H9 (cell line): ENCODE data around the gene DOCK11. TPM values are rescaled to one million over a fixed set of nuclear protein-coding genes. Genes with fewer than 3 reads are reported as not detected.

Experiments
- DNase-seq: peaks from one replicate; pipeline ENCODE4 v3.0.0-alpha.2; 2017
- H2AFZ ChIP-seq: one replicate; pipeline ENCODE4 v1.6.1; 2013; ENCODE audit warnings: mild to moderate bottlenecking, low read length, control low read depth, moderate library complexity
- H2AK5ac ChIP-seq: 2 replicates; pipeline ENCODE4 v1.6.1; 2013; ENCODE audit warnings: low read length, control low read depth, mixed read lengths; ENCODE audit not compliant: insufficient read length
- H2BK120ac ChIP-seq: one replicate; pipeline ENCODE4 v1.6.1; 2013; ENCODE audit warnings: low read depth, mild to moderate bottlenecking, low read length, control low read depth, inconsistent platforms; ENCODE audit not compliant: poor library complexity, severe bottlenecking
- H2BK12ac ChIP-seq: 2 replicates; pipeline ENCODE4 v1.6.1; 2013; ENCODE audit warnings: low read length, control low read depth, mixed read lengths, low read depth; ENCODE audit not compliant: insufficient read length
- H2BK15ac ChIP-seq: 2 replicates; pipeline ENCODE4 v1.6.1; 2013; ENCODE audit warnings: low read depth, low read length, control low read depth
- H2BK20ac ChIP-seq: one replicate; pipeline ENCODE4 v1.6.1; 2013; ENCODE audit warnings: low read depth, mild to moderate bottlenecking, low read length, control low read depth, inconsistent platforms; ENCODE audit not compliant: poor library complexity, severe bottlenecking
- H2BK5ac ChIP-seq: 2 replicates; pipeline ENCODE4 v1.6.1; 2013; ENCODE audit warnings: low read length, control low read depth, mixed read lengths; ENCODE audit not compliant: insufficient read length
- H3K14ac ChIP-seq: 2 replicates; pipeline ENCODE4 v1.6.1; 2013; ENCODE audit warnings: low read length, control low read depth; ENCODE audit not compliant: insufficient read depth
- H3K18ac ChIP-seq: 2 replicates; pipeline ENCODE4 v1.6.1; 2013; ENCODE audit warnings: low read depth, mild to moderate bottlenecking, mixed read lengths, low read length, control low read depth; ENCODE audit not compliant: insufficient read length
- H3K23ac ChIP-seq: 2 replicates; pipeline ENCODE4 v1.6.1; 2013; ENCODE audit warnings: low read length, control low read depth, mixed read lengths, low read depth; ENCODE audit not compliant: insufficient read length
- H3K23me2 ChIP-seq: 2 replicates; pipeline ENCODE4 v1.6.1; 2013; ENCODE audit warnings: low read depth, mild to moderate bottlenecking, mixed read lengths, low read length, control low read depth; ENCODE audit not compliant: insufficient read length, poor library complexity, severe bottlenecking
- H3K27ac ChIP-seq: 2 replicates; pipeline ENCODE4 v1.5.1; 2013; ENCODE audit warnings: low read length, control low read depth, mixed read lengths, low read depth; ENCODE audit not compliant: insufficient read length
- H3K27me3 ChIP-seq: 2 replicates; pipeline ENCODE4 v1.6.1; 2013; ENCODE audit warnings: low read length, control low read depth, inconsistent platforms; ENCODE audit not compliant: insufficient read depth
- H3K4ac ChIP-seq: 2 replicates; pipeline ENCODE4 v1.6.1; 2013; ENCODE audit warnings: low read depth, mild to moderate bottlenecking, control low read depth, inconsistent platforms, low read length, moderate library complexity
- H3K4me1 ChIP-seq: 2 replicates; pipeline ENCODE4 v1.6.1; 2013; ENCODE audit warnings: low read length, control low read depth, inconsistent platforms; ENCODE audit not compliant: insufficient read depth
- H3K4me2 ChIP-seq: 2 replicates; pipeline ENCODE4 v1.6.1; 2013; ENCODE audit warnings: low read length, control low read depth, mixed read lengths; ENCODE audit not compliant: insufficient read length, insufficient read depth
- H3K56ac ChIP-seq: 2 replicates; pipeline ENCODE4 v1.6.1; 2013; ENCODE audit warnings: low read depth, mild to moderate bottlenecking, mixed read lengths, low read length, control low read depth; ENCODE audit not compliant: insufficient read length
- H3K79me1 ChIP-seq: 2 replicates; pipeline ENCODE4 v1.6.1; 2013; ENCODE audit warnings: low read depth, mild to moderate bottlenecking, moderate library complexity, low read length, control low read depth, inconsistent platforms; ENCODE audit not compliant: insufficient read depth, poor library complexity, severe bottlenecking
- H3K79me2 ChIP-seq: 2 replicates; pipeline ENCODE4 v1.6.1; 2013; ENCODE audit warnings: low read length, control low read depth, inconsistent platforms; ENCODE audit not compliant: insufficient read depth
- H3K9ac ChIP-seq: 2 replicates; pipeline ENCODE4 v1.6.1; 2013; ENCODE audit warnings: low read length, control low read depth, mixed read lengths; ENCODE audit not compliant: insufficient read length; ENCODE audit errors: extremely low read depth
- H3K9me3 ChIP-seq: one replicate; pipeline ENCODE4 v1.6.1; 2013; ENCODE audit warnings: low read depth, low read length, inconsistent platforms; ENCODE audit not compliant: control insufficient read depth
- H3T11ph ChIP-seq: one replicate; pipeline ENCODE4 v1.6.1; 2013; ENCODE audit warnings: mild to moderate bottlenecking, low read length, control low read depth, inconsistent platforms
- H4K20me1 ChIP-seq: one replicate; pipeline ENCODE4 v1.6.1; 2013; ENCODE audit not compliant: control insufficient read depth, insufficient read length, insufficient read depth
- H4K5ac ChIP-seq: 2 replicates; pipeline ENCODE4 v1.6.1; 2013; ENCODE audit warnings: low read depth, mild to moderate bottlenecking, mixed read lengths, low read length, control low read depth; ENCODE audit not compliant: insufficient read length
- H4K8ac ChIP-seq: replicated peaks from 2 replicates; pipeline ENCODE4 v1.6.1; 2013; ENCODE audit warnings: low read length, control low read depth, mixed read lengths, low read depth; ENCODE audit not compliant: insufficient read length
- H4K91ac ChIP-seq: 2 replicates; pipeline ENCODE4 v1.6.1; 2013; ENCODE audit warnings: low read depth, mild to moderate bottlenecking, moderate library complexity, mixed read lengths, low read length, control low read depth; ENCODE audit not compliant: insufficient read length
- H3K27ac Mint-ChIP-seq, 3 experiments: 2 replicates in 2 of 3; 3 replicates in 1 of 3; pipeline ENCODE4 v1.8.0; 2020 to 2021; ENCODE audit warnings: mixed read lengths in 3 of 3, mild to moderate bottlenecking in 1 of 3, moderate library complexity in 1 of 3
- H3K27me3 Mint-ChIP-seq: 2 replicates; pipeline ENCODE4 v1.8.0; 2021; ENCODE audit warnings: low read depth, mild to moderate bottlenecking, moderate library complexity, mixed read lengths
- H3K36me3 Mint-ChIP-seq, 3 experiments: 2 replicates in 2 of 3; 3 replicates in 1 of 3; pipeline ENCODE4 v1.8.0; 2020 to 2021; ENCODE audit warnings: low read depth in 3 of 3, mixed read lengths in 3 of 3; ENCODE audit not compliant: insufficient read depth in 1 of 3
- H3K4me1 Mint-ChIP-seq, 2 experiments: 2 replicates each; pipeline ENCODE4 v1.8.0; 2020; ENCODE audit warnings: mixed read lengths in 2 of 2
- H3K4me3 Mint-ChIP-seq, 2 experiments: 2 replicates in 1 of 2; 3 replicates in 1 of 2; pipeline ENCODE4 v1.8.0; 2020 to 2021; ENCODE audit warnings: mild to moderate bottlenecking in 2 of 2, mixed read lengths in 2 of 2, moderate library complexity in 1 of 2
- H3K9me3 Mint-ChIP-seq, 2 experiments: 2 replicates in 1 of 2; 3 replicates in 1 of 2; pipeline ENCODE4 v1.8.0; 2020; ENCODE audit warnings: mild to moderate bottlenecking in 2 of 2, mixed read lengths in 2 of 2, moderate library complexity in 1 of 2
- WGBS: extraction: QIAGEN DNeasy Blood & Tissue Kit; methylation state at CpG from one replicate; pipeline ENCODE4 v1.1.7; 2013; ENCODE audit warnings: missing lambda C conversion rate, low lambda C conversion rate, mixed read lengths; ENCODE audit not compliant: insufficient read length; ENCODE audit errors: extremely low coverage; 5-methylcytosine and 5-hydroxymethylcytosine counted together
- long read RNA-seq: library from polyadenylated mRNA; unstranded; transcript quantifications from one replicate; pipeline ENCODE4 v2.0.0, GENCODE V29; 2020
- total RNA-seq: library from RNA; stranded (reverse); gene quantifications from 2 replicates; pipeline ENCODE4 v1.2.1, GENCODE V29; 2021
- TF ChIP-seq, protein P1 (sequence below): fragments of 200-600 bp; sonication (generic); conservative IDR thresholded peaks from 3 replicates; pipeline ENCODE4 v1.8.0; 2021; ENCODE audit warnings: antibody characterized with exemption, mild to moderate bottlenecking

DOCK11 gene
- total RNA-seq, result 6.2 and 6.5 TPM in 2 replicates
- long read RNA-seq, result 0 reads

DNA sequence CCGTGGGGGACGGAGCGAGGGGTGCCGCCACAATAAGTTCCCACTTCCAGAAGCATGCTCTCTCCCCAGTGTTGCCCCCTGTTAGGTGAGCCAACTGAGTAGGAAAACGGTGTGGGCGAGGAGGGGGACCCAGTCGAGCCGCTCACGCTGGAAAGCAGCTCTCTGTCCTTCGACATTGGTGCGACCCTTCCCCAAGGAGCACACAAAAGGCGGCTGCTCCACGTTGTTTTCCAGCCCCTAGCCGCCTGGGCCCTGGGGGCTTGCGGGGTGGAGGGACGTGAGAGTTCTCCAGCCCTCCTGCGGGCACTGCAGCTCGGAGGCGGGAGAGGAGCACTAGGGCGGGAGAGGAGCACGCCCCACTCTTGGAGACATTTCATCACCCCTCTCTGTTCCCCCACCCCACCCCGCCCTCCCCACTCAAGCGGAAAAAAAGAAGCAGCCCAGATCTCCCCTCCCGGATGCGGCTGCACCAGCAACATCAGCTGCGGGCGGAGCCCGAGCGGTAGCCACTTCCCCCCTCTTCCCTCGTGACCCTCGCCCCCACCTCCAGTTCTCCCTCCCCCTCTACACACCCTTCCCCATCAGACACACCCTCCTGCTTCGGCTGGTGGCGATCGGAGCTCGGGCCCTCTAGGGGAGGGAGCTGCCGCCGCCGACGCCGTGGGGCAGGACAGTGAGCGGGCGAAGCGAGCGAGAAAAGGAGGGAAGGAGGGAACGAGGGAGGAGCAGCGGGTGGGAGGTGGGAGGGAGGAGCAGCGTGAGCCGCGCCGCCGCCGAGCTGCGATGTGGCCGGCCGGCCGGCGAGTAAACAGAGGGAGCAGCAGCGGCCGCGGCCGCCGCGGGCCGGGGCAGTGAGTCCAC lies at the start of gene DOCK11:
TSS of gene DOCK11 (plus strand) at position 755 of the 861 bp plus-strand sequence. CDS start 157 bp downstream, outside the sequence.
- H3K27me3 Mint-ChIP-seq, result peaks cover 33% of the 10 kb centered on the region
- Histone ChIP-seq H2AFZ (no peak within 1 kb of the TSS), H3K4me1 (peaks cover 2% of the 10 kb centered on the region; the same call in 1 of the 2 replicates)

More for the DNA sequence above, at the start of gene DOCK11:
- peaks cover 2 to 6% (median 3%) of the 10 kb centered on the region in 3 experiments; a peak in 4 of 7 replicates for H3K36me3 Mint-ChIP-seq
- TF ChIP-seq, protein P1, sequence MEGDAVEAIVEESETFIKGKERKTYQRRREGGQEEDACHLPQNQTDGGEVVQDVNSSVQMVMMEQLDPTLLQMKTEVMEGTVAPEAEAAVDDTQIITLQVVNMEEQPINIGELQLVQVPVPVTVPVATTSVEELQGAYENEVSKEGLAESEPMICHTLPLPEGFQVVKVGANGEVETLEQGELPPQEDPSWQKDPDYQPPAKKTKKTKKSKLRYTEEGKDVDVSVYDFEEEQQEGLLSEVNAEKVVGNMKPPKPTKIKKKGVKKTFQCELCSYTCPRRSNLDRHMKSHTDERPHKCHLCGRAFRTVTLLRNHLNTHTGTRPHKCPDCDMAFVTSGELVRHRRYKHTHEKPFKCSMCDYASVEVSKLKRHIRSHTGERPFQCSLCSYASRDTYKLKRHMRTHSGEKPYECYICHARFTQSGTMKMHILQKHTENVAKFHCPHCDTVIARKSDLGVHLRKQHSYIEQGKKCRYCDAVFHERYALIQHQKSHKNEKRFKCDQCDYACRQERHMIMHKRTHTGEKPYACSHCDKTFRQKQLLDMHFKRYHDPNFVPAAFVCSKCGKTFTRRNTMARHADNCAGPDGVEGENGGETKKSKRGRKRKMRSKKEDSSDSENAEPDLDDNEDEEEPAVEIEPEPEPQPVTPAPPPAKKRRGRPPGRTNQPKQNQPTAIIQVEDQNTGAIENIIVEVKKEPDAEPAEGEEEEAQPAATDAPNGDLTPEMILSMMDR, result no peak
- peaks cover 6% of the 10 kb centered on the region; the same call in 1 of the 2 replicates for H3K27me3 ChIP-seq
- peak within 1 kb of the TSS; percentile 83 for H3K14ac ChIP-seq
- no peak within 1 kb of the TSS for H4K91ac ChIP-seq
- H4K8ac ChIP-seq, result no peak within 1 kb of the TSS
- peaks cover 9% of the 10 kb centered on the region for H3K23me2 ChIP-seq
- no peaks in the 10 kb centered on the region for H3K79me2 ChIP-seq
- DNase-seq, result peak; percentile 72
- no peak within 1 kb of the TSS for H2BK15ac ChIP-seq
- H3K27ac Mint-ChIP-seq, result peak within 1 kb of the TSS in 1 of 3 experiments; percentile 76; a peak in 2 of 7 replicates
- H3K79me1 ChIP-seq, result no peaks in the 10 kb centered on the region
- H2BK5ac ChIP-seq, result no peak within 1 kb of the TSS
- peaks cover 19 to 25% of the 10 kb centered on the region in 2 experiments for H3K4me1 Mint-ChIP-seq
- peak within 1 kb of the TSS; percentile 74 to 95 for H3K4me3 Mint-ChIP-seq
- H4K20me1 ChIP-seq, result no peaks in the 10 kb centered on the region
- H3K56ac ChIP-seq, result no peak within 1 kb of the TSS
- H2BK120ac ChIP-seq, result no peak within 1 kb of the TSS
- no peak within 1 kb of the TSS for H3T11ph ChIP-seq
- peaks cover 9 to 66% of the 10 kb centered on the region in 2 experiments; a peak in 4 of 5 replicates for H3K9me3 Mint-ChIP-seq
- H3K23ac ChIP-seq, result no peak within 1 kb of the TSS
- H2BK20ac ChIP-seq, result no peak within 1 kb of the TSS
- H4K5ac ChIP-seq, result no peak within 1 kb of the TSS
- H3K18ac ChIP-seq, result peak within 1 kb of the TSS; percentile 54
- peaks cover 20% of the 10 kb centered on the region for H3K9me3 ChIP-seq
- H3K4me2 ChIP-seq, result peak within 1 kb of the TSS; percentile 55
- no peak within 1 kb of the TSS for H3K4ac ChIP-seq
- WGBS, result no CpG with 5 or more reads among the region's 64 CpGs
- no peak within 1 kb of the TSS for H3K27ac ChIP-seq
- H2AK5ac ChIP-seq, result no peak within 1 kb of the TSS
- H3K9ac ChIP-seq, result peak within 1 kb of the TSS; percentile 55
- no peak within 1 kb of the TSS for H2BK12ac ChIP-seq
